NCI-H146 treated with DMSO at 0.1 percent for 48 hours (cell line): Measurements from ENCODE around the gene CDKAL1.

Experiments
- DNase-seq: peaks from one replicate; lab custom pipeline; 2025; ENCODE audit not compliant: unreplicated experiment; lab: John Stamatoyannopoulos, UW

CDKAL1 gene

DNA sequence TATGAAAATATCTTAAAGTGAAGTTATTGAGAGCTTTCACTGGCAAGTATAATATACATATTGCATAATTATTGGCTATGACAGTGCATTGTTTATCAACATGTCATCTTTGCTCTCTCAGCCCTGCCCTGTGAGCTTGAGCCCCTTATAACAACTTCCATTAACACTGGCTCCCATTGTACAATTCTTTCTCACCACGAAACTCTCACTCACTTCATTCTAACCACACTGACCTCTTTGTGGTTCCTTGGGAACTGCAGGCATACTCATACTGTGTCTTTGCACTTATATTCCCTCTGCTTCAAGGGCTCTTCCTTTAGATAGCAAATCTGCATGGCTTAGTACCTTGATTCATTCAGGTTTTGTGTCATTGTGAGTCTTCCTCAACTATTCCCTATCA is 411.8 kb downstream of the CDKAL1 start:
- no peak for DNase-seq

DNA sequence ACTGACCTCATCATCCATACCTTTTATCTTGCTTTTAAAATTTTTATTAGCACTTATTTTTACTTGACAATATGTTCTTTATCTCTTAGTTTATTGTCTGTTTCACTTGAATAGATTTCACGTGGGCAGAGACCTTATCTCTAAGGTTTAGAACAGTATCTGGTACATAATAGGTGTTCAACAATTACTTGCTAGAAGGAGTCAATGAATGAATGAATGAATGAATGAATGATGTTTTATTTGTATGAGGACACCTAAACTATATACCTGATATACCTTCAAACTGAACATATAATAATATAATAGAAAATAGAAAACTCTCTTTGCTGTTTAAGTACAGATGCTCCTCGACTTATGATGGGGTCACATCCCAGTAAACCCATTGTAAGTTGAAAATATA is 412.6 kb downstream of the CDKAL1 start:
- DNase-seq = no peak

DNA sequence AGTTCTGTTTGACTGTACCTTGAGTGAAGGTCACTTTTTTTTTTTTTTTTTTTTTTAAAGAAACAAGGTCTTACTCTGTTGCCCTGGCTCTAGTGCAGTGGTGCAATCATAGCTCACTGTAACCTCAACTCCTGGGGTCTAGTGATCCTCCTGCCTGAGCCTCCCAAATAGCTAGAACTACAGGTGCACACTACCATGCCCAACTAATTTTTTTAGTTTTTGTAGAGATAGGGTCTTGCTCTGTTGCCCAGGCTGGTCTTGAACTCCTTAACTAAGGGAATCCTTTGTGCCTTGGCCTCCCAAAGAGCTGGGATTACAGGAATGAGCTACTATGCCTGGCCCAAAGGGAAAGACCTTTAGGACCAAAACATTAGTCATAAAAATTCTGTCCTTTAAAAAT is 413.7 kb downstream of the CDKAL1 start:
- no peak for DNase-seq

DNA sequence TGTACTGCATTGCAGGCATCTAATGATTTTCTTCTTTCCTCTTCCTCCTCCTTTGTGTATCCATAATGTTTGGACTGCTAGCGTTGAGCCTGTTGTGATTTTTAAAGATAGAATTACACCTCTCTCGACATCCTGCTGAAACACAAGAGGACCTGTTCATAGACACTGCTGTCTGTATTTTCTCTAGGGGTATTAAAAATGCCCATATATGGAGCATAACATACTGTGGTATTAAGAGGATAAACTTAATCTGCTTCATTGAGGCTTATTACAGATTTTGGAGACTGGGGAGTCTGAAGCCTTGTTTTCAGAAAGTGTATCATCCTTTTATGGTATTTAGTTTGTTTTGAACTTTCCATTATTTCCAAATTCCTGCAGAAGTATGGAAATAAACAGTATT is 414.3 kb downstream of the CDKAL1 start:
- peak; percentile 36 for DNase-seq

DNA sequence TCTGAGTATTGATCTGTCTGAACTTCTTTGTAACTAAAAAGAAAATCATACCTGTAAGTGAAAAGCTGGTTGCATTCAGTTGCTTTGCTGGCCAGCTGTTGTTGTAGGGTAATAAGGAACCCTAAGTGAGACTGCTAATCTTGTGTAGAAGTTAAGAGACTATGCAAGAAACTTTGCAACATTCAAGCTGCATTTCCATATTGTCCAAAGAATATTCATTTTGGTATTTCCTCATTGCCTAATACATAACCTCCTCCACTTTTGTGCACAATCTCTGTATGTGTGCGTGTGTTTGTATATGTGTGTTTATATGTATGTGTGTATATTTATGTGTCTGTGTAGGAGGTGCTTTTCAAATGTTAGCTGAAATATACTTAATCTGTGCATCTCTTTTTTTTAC is 414.9 kb downstream of the CDKAL1 start:
- DNase-seq = no peak

DNA sequence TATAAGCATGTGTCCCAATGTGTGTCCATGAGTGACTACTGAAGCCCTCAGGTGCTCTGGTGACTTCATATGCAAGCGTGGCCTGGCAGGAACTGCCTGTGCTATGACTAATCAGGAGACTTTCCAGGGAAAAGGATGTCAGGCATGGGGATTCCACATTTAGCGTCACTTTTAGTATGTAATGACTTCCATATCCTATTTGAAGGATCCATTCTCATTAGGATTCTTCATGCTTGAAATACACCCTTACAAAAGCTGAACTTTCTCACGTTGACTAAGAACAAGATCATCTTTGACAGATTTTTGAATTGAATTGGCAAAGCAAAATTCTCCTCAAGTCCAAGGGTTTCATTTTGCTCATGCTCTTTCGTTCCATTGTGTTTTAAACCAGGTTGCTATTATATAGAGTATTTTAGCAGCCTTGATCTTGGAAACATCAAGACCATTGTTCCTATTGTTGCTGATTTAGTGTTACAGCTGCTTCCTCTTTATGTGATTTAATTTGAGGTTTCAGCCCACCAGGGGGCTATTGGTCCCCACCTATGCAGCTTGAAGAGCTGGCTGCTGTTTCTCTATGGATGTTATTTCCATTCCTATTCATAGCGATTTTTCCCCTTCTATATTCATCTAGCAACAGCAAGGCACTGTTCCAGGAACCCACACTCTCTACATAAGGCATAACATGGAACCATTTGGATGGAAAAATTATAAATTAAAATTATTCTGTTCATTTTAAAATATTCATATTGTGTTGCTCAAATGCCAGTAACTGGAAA is 418.6 kb downstream of the CDKAL1 start:
- DNase-seq = peak; percentile 97

DNA sequence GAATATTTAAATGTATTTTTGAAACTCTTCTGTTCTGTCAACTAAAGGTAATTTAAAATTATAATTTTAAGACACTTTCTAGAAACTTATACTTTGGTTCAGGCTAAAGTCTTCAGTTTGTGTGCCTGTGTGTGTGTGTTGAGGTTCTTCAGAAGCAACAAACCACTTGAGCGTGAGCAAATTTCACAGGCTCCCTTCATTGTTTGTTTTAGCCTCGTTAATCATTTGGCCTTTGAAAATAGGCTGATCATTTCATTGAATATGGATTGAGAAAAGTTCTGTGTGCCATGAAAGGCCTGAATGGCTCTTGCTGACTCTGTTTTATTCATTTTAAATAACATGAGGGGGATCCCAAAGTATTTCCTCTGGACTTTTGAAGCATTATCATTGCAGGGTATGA is 420.1 kb downstream of the CDKAL1 start:
- DNase-seq = peak; percentile 79

DNA sequence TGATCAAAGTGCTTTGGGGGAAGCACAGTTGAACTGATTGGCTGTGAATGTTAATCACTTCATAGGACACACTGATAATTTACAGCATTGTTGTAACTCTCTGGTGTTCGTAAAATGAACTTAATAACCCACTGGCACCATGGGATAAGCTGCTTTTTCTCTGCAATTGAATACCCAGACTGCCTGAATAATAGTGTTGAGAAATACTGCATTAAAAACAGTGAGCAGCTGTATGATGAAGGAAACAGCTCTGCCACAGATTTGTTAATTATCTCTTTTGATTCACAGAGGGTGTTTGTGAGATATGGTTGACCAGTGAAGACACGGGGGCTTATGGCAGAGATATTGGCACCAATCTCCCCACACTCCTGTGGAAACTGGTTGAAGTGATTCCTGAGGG is 420.9 kb downstream of the CDKAL1 start:
- DNase-seq = peak; percentile 69

DNA sequence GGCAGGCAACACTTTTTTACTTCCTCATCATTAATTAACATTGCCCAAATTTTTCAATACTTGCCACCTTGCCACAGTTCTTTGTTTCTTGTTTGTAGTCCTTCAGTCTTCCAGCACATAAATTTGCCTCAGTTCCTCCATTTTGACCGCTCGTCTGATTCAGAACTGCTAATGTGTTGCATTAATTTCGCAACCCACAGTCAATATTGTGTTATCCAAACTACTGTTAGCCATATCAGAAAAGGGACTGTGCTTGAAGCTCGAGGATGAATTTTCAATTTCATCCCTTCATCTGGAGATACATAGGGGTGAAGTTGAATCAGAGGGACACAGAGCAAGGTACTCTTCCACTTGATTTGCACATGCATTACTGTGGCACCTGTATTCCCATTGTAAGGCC is 421.5 kb downstream of the CDKAL1 start:
- no peak for DNase-seq

DNA sequence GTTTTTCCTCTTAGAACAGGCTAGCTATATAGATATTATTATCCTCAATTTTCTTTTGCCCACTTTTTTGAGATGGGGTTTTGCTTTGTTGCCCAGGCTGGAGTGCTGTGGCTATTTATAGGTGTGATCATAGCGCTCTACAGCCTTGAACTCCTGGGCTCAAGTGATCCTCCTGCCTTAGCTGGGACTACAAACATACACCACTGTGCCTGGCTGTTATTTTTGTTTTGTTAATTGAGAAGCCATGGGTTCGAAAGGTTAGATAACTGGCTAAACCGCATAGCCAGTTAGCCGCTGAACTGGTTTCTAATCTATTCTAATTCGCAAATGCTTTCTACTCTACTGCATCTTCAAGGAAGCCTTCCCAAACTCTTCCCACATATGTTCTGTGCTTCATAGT is 425.8 kb downstream of the CDKAL1 start:
- no peak for DNase-seq

DNA sequence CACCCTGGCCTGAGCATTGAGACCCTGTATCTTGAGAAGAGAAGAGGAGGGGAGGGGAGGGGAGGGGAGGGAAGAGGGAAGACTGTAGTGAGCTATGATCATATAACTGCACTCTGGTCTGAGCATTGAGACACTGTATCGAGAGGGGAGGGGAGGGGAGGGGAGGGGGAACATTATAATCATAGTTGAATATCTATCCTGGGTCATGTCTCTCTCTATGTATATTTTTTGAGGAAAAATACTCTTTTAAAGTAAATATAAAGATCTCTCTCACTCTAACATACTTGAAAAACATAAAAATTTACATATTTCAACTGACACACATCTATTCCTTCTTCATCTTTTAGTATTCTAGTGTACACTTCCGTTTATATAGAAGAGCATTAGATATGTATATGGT is 431.0 kb downstream of the CDKAL1 start:
- no peak for DNase-seq

DNA sequence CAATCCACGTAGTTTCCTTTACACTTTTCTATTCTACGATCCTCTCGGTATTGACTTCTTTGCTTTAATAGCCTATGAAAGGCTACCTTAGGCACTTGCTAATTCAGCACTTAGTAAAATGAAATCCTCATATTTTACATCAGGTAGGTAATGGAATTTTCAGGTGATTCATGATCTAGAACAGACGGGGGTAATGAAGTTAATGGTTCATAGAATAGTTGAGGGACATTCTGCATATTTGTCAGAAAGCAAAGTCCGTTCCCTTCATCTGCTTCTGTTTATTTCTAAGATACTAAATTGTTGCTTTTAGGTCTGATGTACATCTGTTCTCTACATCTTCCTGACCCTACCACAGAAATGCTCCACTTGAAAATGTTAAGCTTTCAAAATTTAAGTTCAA is 431.7 kb downstream of the CDKAL1 start:
- no peak for DNase-seq

DNA sequence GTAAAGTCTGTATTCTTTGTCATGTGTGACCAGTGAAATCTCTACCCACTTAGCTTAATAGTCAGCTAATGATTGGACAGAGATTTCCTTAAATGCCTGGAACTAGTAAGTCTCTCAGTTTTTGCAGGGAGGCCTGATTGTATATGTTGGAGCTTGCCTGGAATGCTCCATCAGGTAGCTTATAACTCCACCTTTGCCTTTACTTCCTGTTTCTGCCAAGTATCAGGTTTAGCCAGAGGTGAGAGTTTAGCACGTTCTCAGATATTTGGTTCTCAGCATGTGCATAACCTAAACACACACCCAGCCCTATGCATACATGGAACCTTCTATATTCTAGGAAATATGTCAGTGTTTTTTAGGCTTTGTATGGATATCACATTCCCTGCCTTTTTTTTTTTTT is 435.3 kb downstream of the CDKAL1 start:
- DNase-seq = no peak

DNA sequence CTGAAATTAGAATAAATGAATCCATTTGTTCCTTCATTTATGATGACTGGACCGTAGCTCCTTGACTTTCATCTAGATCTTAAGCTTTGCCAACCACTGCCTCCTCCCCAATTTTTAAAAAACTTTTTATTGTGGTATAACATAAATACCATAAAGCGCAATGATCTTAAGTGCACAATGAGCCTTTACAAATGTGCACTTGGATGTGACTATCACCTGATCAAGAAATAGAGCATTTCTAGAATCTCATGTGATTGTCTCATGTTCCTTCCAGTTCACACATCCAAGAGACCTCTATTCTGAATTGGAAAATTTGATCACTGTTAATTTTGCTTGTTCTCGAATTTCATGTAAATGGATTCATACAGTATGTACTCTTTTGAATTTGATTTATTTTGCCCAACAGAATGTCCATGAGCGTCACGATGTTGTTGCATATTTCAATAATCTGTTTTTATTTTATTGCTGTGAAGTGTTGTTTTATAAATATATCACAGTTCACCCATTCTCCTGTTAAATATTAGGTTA is 442.2 kb downstream of the CDKAL1 start:
- DNase-seq = no peak

DNA sequence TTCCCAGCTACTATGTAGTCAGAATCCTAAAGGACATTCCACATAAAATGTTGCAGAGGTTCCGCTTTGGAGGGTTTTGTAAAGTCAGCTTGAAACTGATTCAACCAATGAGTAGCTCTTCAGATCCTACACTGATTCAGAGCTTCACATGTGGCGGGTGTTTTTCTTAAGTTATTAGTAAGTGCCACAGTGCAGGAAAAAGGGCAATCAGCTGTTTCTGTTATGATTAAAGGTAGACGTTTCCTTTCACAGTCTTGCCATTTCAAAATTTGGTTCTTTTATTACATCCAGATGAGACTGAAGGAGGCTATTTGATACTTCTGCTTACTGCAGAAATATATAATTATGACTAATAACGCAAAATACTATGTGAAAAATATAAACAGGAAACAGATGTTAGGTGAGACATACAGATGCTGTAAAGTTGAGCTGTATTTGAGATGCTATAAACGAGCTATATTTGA is 443.9 kb downstream of the CDKAL1 start:
- DNase-seq = no peak

DNA sequence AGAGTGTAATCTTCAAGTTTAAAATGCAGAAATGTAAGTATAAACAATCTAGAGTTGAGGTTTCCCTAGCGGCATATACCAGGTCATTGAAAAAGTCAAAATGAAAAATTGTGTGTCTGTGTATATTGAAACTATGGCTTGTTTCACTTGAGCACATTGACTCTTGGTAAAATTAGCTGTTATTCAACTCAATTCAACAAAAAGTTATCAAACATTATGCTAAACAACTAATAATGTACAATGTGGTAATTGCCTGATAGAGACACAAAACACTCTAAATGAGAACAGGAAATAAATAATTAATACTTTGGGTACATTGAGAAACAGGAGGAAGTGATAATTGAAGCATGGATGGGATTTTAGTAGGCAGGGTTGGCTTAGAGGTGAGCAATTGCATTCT is 444.8 kb downstream of the CDKAL1 start:
- no peak for DNase-seq

DNA sequence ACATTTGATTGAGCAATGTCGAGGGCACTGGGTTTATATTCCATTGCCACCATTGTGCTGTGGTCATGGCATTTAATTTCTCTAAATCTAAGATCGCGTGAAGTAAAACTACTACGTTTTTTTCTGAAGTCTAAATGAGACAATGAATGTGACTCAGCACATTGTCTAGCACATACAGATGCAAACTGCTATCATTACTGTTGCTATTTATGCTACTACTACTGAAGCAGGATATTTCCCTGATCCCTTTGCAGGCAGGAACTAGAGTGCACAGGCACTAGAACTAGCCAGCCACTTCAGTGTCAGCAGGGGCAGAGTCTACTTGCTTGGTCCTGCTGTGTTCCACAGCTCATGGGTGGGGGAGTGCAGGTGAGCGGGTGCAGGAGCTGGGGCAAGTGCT is 449.7 kb downstream of the CDKAL1 start:
- no peak for DNase-seq

DNA sequence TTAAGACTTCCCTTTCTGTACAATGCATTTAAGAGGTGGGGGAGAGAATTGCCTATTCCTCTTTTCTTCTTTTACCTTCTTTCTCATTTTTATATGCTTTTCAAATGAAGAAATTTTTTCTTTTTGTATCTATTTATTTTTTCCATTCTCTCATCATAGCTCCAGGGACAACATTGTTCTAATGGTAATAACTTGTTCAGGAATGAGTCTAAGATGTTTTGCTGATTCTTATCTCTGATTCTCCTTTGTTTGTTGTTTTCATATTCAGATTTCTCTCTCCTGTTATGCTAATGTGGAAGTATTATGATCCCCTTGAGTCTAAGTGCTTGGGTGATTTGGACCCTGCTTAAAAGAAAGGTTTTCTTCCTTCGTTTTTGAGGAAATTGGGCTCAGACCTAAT is 451.6 kb downstream of the CDKAL1 start:
- DNase-seq = no peak

DNA sequence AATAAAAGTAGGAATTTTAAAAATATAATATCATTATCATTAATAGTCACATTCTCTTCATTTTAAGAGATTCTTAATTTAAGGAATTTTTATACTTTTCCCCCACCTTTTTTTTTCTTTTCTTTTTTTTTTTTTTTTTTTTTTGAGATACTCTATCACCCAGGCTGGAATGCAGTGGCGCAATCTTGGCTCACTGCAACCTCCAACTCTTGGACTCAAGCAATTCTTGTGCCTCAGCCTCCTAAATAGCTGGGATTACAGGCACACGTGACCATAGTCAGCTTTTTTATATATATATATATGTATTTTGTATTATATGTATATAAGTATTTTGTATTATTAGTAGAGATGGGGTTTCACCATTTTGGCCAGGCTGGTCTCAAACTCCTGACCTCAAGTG is 457.7 kb downstream of the CDKAL1 start:
- DNase-seq = no peak

DNA sequence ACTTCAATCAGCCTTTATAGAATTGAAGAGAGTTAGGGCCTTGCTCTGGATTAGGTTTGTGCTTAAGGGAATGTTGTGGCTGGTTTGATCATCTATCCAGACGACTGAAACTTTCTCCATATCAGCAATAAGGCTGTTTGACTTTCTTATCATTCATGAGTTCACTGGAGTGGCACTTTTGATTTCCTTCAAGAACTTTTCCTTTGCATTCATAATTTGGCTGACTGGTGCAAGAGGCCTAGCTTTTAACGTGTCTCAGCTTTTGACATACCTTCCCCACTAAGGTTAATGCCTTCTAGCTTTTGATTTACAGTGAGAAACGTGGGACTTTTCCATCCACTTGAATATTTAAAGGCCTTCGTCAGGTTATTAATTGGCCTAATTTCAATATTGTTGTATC is 461.8 kb downstream of the CDKAL1 start:
- no peak for DNase-seq

DNA sequence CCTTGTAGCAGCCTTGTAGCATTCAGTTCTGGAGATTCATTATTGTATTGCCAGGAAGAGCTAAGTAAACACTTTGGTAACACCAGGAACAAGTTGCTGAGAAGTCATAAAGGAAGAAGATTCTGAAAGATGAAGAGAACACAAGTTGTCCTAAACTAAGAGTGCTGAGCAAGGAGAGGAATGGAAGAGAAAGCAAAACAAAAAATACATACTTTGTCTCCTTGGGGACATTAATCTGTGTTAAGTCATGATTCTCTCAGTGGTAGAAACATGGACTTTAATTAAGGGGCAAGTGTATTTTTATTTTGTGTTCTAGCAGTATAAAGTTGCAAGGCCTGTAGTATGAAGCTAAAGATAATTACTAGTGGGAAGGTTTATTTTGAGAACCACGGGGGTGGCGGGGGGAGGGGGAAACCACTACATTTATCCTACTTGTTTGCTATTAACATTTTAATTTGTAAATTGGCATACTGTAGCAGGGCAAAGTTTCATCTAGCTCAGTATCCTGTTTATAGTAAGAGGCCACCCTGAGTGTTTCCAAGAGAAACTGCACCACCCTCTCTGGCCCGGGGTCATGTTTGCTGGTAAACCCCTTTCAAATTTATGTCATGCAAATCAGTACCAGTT is 463.0 kb downstream of the CDKAL1 start:
- DNase-seq = no peak

DNA sequence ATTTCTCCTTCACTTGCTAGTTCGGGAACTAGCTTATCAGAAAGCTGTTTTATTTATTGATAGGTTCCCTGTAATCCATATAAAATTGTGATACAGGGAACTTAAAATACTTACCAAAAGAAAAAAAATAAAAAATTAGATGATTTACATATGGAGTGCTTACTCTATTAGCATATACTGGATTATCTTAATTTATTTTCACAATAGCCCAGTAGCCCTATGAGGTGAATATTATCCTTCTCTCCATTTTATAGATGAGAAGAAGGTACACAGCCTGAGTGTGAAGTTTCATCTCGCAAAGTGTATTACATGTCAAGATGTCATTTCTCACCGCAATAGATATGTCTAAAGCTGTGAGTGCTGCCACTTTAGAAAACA is 463.5 kb downstream of the CDKAL1 start:
- DNase-seq = no peak
